ENCODE results near the gene RPLP2. TPM values are rescaled to one million over a fixed set of nuclear protein-coding genes. Genes with fewer than 3 reads are reported as not detected.

The RPLP2 gene
- total RNA-seq, 1 donor from 2014 or later: 2,673 TPM

DNA sequence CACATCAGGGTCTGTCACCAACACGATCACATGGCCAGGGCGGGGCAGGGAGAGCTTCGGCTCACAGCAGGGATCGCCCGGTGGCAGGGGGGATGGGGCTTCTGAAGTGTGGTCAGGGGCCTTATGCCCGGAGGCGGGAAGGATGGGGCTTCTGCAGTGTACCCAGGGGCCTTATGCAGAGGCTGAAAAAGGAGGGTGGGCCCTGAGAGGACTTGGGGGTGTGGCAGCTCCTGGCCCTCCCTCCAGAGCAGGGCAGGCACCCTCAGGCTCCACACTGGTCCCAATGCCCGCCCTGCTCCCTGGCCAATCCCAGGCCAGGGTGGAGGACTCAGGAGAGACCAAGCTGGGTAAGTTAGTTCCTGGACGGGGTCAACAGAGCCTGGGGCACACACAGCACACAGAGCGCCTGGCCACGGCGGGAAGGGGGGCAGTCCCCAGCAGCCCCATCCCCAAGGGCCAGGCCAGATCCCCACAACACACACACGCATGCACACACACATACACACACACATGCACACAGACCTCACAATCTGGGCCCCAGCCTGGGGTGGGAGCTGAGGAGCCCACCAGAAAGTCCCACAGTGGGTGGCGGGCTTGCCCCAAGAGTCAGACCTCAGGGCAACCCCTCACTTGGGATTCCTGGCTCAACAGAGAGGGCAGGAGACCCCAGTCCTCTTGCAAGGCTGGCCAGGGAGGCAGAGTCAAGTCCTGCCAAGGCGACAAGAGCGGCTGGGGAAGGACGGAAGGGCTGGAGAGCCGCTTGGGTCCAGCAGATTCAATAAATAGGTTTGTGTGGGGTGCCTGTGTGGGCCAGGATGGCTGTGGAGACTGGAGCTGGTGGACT, 18.8 kb upstream of the RPLP2 start:
- no peak for DNase-seq (ENCODE audit: low spot score)

DNA sequence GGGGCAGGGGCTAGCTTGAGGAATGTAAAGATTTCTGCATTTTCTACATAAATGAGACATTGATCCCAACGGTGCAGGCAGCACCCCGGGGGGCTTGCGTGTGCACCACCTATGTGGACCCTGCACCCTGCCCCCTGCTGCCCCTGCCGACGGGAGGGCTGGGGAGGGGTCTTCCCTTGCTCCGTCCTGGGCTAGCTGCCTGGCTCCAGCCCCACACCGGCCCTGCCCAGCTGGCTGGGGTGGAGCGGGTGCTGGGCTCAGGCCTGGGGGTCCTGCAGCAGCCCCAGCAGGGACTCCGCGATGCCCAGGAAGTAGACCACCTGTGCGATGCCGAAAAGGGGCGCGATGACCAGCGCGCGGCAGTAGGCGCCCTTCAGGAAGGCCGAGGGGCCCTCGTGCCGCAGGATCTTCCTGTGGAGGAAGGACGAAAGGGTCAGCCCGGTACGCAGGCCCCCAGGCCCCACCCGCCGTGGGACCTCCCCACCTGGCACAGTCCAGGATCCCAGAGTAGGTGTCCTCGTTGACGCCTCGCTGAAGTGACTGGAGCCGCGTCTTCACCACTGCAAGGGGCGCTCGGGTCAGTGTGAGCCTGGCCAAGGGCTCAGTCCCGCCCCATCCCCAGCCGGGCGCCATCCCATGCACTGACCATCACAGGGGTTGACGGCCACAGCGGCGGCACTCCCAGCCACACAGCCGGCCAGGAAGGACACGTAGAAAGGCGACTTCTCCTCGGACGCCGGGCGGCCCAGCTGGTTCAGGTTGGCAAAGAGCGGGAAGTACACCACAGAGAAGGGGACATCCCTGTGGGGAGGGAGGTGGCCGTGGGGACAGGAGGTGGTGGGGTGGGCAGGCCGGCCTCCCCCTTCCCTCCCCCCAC, 17.9 kb upstream of the RPLP2 start:
- no peak for DNase-seq (ENCODE audit: low spot score)

DNA sequence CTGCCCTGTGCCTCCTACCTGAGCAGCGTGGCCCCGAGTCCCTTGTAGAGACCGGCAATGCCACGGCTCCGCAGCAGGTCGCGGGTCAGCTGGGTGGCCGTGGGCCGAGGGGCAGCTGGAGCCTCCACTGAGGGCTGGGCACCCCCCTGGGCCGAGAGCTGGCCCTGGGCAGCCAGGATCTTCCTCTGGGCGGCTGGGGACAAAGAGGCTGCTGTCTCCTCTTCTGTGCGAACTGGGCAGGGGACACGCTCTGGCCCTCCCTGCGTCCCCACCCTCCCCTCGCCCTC, 17.3 kb upstream of the RPLP2 start:
- DNase-seq (ENCODE audit: low spot score): no peak

DNA sequence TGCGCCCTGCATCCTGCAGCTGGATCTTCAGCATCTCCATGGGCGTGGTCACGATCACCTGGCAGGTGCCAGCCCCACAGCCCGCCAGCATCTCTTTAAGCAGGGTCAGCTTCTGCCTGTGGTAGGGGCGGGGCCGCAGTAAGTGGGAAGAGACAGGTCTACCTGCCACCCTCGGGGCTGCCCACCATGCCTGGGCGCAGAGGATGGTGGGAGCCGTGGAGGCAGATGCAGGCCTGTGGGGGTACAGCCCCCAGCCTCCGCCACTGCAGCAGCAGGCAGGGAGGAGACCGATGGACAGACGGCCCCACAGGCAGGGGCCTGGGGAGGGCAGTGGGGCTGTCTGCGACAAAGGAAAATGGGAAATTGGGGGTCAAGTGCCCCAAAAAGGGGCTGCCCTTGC, 16.9 kb upstream of the RPLP2 start:
- DNase-seq (ENCODE audit: low spot score): no peak

DNA sequence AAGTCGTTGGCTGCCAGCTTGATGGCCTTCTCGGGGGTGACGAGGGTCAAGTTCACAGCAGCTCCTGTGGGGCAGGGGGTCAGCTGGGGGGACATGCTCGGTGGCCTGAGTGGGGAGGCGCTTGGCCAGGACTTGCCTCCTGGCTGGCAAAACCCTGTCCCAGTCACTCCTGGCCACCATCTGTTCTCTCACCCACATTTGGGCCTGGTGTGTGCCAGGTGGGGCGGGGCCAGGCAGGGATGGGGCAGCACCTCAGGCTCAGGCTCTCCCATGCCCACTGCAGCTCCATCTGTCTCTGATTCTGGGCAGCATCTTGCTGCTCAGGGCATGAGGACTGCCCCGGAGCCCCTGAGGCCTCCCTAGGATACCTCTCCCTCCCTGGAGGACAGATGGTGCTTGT, 16.2 kb upstream of the RPLP2 start:
- no peak for DNase-seq (ENCODE audit: low spot score)

DNA sequence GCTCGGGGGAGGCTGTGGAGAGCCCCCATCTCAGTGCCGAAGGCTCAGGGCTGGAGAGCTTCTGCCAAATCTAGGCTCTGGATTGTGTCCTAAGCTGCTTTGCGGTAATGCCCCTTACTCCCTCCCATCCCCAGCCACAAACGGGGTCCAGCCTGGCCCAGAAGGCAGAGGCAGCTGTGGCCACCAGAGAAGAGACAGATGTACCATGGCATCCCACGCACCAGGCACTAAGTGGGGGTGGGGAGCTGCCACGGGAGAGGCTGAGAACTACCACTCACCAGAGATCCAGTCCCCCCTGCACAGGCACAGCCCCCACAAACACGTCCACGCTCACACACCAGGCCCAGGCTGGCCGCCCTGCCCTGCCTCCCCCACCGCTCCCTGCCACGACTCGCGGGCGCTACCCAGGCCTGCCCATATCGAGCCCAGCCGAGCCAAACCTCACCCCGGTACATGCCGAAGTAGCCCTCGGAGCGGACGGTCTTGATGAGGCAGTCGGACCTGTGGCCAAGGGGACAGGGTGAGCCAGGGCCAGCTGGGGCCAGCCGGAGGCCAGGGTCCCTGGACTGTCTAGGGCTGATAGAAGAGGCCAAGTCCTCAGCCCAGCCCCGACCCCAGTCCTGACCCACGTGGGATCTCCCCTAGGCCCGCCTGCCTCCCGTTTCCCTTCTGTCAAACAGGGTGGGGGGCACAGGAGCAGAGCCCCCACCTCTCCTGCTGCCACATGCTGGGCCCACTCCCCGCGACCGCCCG, 15.6 kb upstream of the RPLP2 start:
- DNase-seq (ENCODE audit: low spot score): no peak

DNA sequence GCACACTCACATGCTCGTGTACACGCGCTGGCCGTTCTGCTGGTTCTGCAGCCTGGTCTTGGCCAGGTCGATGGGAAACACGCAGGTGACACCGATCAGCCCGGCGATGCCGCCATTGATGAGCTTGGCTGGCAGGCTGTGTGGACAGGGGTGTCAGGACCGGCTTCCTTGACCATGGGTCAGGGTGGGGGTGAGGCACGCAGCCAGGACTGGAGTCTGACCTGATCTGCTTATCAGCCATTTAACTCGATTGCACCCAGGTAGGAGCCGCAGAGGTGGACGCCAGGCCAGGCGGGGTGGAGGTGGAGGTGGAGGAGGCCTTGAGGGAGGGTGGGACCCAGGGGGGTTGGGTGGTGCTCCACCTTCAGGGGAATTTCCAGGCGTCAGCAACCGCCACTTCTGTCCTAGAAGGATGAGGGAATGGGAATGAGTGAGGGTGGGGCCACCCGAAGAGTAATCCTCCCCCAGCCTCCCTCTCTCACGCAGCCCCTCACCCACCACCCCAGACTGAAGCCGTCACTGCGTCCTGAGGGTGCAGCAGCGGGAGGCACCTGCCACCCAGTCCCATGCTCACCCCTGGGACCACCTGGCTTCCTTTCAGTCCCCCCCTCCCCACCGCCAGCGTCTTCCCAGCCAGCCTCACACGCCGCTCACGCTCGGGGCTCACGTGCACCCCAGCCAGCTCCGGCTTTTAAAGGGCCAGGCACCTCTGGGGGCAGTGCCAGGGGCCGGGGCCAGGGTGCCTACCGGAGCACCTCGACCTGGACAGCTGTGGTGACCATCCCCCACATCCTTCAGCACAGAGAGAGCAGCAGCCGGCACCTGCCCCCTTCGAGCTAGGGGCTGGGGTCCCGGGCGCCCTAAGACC, 14.8 kb upstream of the RPLP2 start:
- no peak for DNase-seq (ENCODE audit: low spot score)

DNA sequence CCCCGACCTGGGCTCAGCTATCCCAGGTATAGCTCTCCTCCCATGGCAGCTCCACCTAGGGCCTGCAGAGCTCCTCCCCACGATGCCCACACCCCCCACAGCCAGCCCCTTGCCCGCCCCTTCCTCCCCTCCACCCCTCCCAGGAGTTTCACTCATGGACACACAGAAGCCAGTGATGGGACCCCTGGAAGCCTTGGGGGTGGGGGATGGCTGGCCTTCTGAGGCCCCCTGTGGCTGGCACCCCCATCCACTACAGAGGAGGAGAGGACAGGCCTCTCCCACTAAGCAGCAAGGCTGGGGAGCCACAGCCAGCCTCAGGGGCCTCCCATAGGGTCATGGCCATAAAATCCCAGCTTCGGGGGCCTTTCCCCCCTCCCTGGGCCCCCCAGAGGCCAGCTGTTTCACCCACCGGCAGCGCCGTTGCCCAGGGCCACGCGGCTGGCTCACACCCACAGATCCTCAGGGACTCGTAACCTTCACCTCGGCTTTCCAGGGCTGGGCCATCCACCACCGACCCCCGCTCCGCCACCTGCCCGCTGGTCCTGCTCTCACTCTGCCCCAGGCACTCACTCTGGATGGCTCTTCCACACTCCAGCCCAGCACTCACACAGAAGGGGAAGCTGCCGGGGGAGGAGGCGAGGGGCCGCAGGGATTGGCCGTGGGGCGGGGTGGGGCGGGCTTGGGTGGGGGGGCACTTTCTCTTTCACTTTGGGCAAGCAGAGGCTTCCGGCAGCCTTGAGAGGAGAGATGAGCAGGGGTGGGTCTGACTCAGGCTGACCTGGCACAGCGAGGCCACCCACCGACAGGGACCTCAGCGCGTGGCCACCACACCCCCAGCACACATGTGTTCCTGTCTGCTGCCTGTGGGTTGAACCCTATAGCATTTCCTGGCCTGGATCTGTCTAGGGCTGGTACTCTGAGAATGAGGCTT, 13.9 kb upstream of the RPLP2 start:
- no peak for DNase-seq (ENCODE audit: low spot score)

DNA sequence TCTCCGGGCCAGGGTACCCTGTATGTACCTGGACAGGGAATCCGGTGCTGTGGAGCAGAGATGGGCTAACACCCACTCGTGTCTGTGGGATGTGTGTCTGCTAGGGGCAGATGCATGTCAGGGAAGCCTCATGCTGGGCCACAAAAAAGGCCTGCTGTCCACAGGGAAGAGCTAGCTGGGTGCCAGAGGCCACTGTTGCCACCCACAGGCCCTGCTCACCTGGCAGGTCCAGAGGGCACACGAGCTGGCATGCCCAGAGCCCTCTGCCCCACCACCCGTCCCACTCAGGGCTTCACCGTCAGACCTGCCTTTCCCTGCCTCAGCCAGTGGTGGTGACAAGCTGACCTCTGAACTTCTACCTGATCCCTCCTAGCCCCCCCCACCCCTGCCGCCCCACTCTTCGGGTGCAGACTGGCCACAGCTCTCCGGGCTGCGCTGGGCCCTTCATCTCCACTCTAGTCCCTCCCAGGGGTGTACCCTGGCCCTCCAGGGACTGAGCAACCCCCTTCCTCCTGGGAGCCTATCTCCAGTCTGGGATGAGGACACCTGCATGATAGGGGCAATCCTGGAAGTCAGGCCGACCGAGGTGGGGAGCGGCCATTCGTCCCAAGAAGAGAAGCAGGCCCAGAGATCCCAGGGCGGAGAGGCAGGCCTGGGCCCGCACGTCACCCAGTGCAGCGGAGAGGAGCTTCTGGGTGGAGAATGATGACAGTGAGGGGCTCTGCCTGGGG, 13.0 kb upstream of the RPLP2 start:
- DNase-seq (ENCODE audit: low spot score): no peak

DNA sequence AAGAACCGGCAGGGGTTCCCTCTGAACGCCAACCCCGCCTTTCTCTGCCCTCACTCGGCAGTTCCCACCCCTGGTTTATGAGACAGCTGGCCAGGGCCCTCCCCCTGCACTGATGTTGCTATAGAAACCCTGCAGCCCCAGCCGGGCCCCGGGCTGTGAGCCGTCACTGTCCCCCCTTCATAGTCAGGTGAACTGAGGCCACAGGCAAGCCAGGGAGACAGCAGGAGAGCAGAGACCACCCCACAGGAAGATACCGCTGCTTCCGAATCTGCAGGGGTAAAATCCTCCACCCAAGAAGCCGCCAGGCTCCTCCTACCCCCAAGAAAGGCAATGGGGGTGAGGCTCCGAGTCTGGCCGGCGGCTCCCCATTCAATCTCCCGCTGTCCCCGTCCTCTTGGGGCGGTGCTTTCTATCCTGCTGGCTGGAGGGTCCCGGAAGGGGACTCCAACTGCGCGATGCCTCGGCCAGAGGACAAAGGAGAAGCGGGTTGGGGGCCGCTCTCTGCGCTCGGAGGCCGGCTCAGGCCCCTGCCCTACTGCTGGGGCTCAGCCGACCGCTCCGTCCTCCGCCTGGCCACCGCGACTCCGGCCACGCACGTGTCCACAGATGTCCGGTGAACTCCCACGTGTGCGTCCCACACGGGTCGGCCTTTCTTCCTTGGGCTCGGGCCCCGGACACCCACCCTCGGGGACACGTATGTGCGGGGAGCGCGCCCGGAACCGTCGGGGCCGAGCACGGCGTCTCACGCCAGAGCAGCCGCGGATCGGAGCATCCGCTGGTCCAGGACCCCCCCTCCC, 12.3 kb upstream of the RPLP2 start:
- DNase-seq (ENCODE audit: low spot score): no peak

DNA sequence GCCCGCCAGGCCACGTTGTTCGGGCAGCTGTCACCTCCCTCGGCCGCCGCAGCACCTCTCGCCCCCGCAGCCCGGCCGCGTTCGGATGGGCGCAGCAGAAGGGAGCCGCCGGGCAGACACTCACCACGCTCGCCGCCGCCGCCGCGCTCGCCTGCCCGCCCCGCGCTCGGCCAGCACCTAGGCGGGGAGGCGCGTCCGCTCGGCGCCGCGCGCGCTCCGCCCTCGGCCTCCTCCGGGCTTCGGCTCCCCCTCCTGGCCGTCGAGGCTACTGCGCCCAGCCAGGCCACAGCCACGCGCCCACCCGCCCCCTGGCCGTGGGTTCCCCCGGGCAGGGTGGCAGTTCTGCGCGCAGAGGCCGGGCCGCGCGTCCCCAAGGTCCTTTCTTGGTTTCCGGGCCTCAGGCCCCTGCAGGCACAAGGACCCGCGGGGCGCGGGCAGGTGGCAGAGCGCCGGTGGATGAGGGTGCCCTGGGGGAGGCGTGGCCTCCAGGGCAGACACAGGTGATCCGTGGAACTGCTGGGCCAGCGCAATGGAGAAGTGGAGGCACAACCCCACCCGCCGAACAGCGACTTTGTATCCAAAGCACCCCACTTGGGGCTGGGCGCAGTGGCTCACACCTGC, 11.6 kb upstream of the RPLP2 start, which contains the start of gene SLC25A22:
TSS of gene SLC25A22 (minus strand) at position 189 of the 621 bp plus-strand sequence. CDS start 3,275 bp downstream, outside the sequence.
- DNase-seq (ENCODE audit: low spot score): peak; percentile 95

DNA sequence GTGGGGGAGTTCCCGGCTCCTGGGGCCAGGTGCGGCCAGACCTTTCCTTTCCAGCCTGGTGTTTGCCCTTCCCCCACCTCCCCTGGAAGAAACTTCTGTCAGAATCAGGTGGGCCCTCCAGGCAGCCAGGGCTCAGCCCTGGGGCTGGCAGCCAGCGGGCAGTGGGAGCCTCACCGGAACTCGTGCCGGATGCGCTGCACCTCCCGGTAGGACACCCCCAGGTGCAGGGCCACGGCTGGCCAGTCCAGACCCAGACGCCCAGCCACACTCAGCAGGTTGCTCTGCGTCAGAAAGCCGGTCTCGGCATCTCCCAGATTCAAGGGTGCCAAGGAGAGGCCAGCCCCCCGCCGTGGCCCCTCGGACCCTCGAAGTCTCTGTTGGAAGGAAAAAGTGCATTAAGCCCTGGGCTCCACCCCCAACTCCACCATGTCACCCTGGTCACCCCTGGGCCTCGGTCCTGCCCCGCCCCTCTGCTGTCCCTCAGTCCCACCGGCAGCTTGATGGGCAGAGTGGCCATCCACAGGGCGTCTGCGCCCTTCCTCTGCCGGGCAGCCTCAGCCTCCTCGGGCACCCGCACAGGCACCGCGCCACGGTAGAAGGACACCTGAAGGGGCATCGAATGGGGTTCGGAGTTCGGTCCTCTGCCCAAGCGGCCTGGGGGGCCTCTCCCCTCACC, 10.0 kb upstream of the RPLP2 start:
- no peak for DNase-seq (ENCODE audit: low spot score)

DNA sequence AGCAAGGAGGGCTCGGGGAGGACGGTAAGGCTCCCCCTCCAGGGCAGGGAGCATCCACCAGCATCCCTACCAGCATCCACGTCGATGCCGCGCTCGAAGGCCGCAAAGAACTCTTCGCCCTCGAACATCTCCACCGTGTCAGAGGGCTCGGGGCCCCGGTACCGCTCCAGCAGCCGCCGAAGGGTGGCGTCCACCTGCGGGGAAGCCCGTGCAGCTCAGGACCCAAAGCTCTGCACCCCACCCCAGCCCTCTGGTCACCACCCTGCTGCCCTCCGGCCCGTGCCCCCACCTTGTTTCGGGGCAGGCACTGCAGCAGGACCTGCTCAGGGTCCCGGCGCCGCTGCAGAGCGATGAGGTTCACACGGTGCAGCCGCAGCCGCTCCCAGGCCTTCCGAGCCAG, 9.3 kb upstream of the RPLP2 start:
- DNase-seq (ENCODE audit: low spot score): no peak

DNA sequence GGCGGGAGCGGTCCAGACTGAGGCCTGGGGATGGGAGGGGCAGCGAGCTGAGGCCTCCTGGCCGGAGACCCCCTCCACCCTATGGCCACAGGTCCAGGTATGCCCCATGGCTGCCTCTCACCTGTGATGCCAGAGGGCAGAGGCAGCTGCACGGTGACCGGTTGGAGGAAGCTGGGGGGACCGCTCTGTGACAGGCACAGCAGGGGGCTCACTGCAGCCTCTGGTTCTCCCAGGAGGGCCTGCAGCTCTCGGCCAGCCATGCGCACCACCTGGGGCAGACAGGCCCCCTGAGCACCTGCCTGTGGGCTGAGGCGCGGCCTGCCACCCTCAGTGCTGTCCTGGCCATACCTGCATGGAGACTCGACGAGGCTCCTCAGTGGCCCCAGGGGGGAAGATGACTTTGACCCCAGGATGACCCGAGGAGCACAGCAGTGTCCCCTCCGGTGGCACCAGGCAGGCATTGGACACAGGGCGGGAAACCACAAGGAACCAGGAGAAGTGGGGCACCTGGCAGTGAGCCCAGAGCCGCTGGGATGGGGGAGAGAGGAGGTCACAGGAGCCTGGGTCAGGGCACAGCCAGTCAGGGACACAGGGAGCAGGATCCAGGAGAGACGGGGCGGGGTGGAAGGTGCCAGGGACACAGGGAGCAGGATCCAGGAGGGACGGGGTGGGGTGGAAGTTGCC, 8.5 kb upstream of the RPLP2 start:
- DNase-seq (ENCODE audit: low spot score): no peak

DNA sequence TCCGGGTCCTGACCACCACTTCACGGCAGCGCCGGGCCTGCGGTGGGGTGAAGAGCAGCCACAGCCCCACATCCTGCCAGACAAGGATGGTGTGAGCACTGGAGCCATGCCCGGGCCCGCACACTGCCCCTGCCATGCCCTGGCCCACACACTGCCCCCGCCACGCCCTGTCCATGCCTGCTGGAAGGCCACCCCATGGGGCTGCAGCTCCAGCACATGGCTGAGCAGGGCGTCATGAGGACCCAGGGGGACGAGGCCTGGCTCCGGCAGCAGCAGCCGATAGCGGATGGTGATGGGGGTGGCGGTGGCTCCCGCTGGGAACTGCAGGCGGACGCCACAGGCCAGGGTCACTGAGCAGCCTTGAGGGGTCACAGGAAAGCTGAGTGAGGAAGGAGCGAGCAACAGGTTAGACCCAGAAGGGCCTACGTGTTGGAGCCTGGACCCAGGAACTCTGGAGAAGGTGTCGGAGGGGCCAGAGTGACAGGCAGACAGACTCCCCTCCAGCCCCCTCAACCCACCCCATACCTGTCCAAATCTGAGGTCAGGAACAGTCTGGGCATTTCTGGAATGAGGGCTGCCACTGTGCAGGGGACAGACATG, 7.6 kb upstream of the RPLP2 start:
- DNase-seq (ENCODE audit: low spot score): no peak
